GM19467 (cell line): ENCODE results near the gene MRAS.

ENCODE experiments used
- ATAC-seq: cut with Tn5 transposase; IDR thresholded peaks from one replicate; pipeline ENCODE4 v1.9.1; 2021; ENCODE audit warnings: mild to moderate bottlenecking, moderate library complexity; ENCODE audit not compliant: unreplicated experiment

MRAS gene

GRCh38 chr3:138384976-138385375 lies 36.6 kb downstream of the MRAS start:
- no peak for ATAC-seq

DNA sequence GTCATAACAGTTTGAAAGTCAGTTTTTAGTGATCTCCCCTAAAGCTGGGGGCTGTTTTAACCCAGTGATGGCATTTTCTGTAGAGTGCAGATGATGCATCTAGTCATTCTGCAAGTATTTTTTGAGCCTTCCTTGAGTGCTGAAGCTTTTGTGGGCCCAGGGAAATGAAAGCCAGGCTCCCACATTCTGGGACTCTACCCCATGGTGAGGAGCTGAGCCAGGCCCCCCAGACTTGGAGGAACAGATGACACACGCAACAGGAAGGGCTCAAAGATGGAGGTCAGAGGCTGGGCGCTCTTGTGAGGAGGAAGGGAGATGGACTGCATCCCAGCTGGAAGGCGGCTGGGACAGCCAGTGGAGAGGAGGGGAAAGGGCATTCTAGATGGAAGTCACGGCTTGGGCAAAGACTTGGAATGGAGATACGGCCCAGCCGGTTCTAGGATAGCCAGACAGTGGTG lies 40.8 kb downstream of the MRAS start:
- ATAC-seq: no peak

DNA sequence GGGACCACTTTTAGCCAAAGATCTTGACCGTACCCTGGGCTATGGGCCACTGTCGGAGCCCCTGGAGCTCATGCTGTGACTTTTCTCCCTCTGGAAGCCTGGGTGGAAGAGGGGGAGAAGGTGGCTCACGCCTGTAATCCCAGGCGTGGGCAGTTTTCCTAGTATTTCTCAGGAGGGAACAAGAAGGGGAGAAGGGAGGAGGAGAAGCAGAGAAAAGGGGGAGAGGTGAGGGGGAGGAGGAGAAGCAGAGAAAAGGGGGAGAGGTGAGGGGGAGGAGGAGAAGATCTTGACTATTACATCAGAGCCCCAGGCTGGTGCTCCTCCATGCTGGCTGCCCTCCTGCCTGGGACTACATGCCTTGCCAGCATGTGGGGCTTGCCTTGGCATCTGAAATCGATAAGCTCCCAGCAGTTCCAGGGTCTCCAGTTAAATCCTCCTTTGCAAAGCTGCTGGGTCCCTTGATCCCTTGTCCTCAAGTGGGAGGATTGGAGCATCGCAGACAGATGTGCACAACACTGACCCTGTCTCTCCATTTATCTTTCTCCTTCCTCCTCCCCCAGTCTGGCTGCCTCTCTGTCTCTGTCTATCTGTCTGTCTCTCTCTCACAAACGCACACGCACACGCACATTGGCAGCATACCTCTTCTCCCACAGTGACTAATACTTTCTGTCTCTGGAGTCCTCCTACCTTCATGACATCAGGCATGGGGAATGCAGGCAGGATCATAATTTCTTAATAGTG lies 41.6 kb downstream of the MRAS start:
- ATAC-seq: no peak

GRCh38 chr3:138390582-138390932 lies 42.2 kb downstream of the MRAS start:
- no peak for ATAC-seq

GRCh38 chr3:138394156-138394555 lies 45.8 kb downstream of the MRAS start:
- ATAC-seq: no peak

GRCh38 chr3:138394686-138395085 lies 46.3 kb downstream of the MRAS start:
- ATAC-seq: no peak

GRCh38 chr3:138395865-138396751 lies 47.7 kb downstream of the MRAS start:
- ATAC-seq: no peak

DNA sequence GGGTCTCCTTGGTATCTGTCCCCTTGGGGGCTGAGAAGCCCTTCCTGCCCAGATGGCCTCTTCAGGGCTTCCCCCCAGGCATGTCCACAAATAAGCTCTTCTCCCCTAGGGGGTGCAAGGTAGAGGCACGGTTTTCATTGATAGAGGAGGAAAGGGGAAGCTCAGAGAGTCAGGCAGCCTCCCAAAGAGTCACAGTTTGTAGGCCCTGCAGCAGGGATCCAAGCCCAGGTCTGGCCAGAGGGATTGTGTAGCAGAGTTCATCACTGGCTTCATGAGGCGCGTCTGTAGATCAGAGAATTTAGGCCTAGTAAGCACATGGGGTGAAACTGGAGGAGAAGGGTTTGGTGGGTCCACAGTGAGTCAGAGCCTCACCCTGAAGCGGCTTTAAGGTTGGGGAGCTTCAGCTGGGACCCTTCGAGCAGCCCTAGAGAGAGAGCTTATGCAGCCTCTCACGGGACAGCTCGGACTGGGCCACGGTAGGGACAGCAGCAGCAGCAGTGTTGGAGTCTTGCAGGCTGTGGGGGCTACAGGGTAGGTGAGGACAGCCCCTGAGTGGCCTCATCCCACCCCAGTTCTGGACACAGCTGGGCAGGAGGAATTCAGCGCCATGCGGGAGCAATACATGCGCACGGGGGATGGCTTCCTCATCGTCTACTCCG lies 48.5 kb downstream of the MRAS start:
- no peak for ATAC-seq

DNA sequence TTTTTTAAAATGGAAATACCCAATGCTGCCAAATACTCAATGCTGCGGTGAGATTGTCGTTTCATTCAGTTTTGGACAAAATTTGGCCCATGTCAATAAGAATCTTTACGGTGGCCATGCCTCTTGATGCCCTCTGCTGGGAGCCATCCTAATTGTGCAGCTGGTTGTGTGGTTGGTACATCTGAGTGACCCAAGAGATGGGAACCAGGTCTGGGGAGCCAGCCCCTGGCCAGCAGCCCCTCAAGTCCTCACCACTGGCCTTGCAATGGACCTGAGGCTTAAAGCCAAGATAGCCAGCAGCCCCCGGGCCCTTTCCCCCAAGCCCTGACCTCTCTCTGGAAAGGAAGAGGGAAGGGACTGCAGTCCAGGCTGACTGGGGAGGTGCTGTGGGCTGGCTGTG lies 49.6 kb downstream of the MRAS start:
- ATAC-seq: no peak

- ATAC-seq: no peak
These were observed 50.6 kb downstream of the MRAS start for GRCh38 chr3:138398791-138399575.

DNA sequence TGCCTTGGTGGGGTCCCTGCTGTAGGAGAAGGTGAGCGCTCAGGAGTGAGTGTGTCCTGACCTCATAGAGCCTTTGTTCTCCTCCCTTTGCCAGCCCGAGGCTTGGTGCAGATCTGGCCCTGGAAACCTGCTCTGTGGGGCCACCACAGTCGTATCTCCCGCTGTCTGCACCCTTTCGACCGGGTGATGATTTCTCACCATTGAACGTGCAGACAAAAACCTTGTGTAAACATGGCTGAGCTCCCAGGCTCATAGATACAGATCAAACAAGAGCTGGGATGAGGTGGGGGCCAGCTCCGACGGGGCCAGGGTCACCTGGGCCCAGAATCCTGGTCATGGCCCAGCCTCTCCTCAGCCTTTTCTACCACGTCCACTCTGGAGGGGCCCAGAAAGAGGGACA lies 51.4 kb downstream of the MRAS start:
- ATAC-seq: no peak

DNA sequence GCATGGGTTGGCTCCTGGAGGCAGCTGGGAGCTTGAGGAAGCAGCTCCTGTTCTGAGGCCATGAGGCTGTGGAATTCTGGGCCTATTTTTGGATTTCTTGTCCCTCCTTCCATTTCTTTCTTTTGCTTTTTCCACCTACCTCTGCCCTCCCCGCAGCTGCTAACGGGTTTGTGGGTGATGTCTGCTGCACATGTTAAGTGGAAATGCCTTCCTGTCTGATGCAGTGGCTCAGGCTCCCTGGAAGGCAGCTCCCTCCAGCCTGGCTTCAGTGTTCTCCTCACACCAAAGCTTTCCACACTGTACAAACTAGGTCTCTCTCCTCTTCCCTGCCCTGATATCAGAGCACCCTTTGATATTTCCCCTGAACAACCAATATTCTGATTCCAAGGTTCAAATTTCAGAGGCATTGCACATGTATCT lies 52.3 kb downstream of the MRAS start:
- no peak for ATAC-seq

GRCh38 chr3:138401834-138402233 lies 53.5 kb downstream of the MRAS start:
- no peak for ATAC-seq

GRCh38 chr3:138404121-138404520 lies 55.7 kb downstream of the MRAS start:
- ATAC-seq: no peak

GRCh38 chr3:138405001-138405400 lies 56.6 kb downstream of the MRAS start:
- no peak for ATAC-seq

DNA sequence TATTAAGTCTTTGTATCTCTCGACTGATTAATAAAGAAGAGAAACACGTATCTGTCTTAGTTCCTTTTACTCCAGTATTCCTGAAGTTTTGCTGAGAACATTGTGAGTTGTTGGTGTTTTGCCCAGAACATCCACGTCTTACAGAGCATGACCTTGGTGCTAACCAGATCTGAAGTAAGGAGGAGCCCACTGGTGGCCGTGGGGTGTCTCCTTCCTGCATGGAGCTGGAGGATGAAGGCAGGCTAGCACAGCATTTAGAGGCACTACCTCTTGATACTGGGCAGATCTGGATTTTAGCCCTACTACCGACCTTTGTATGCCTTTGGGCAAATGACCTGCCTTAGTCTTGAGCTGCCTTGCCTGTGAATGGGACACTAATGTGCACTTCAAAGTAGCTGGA lies 57.1 kb downstream of the MRAS start:
- ATAC-seq: no peak

DNA sequence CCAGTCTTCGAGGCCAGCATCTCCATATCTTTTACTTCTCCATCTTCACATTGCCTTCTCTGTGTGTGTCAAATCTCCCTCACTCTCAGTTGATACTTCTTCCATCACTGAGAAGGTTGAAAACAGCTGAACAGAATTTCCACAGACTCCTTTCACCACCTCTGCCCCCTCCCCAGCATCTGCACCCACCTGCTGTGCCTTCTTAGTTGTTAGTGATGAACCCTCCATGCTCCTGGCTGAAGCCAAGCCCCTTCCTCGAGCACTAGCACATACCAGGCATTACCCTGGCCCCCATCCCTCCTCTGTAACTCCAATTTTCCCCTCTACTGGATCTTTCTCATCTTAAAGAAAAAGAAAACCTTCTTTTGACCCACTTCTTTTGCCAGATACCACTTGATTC lies 58.2 kb downstream of the MRAS start:
- ATAC-seq: no peak

DNA sequence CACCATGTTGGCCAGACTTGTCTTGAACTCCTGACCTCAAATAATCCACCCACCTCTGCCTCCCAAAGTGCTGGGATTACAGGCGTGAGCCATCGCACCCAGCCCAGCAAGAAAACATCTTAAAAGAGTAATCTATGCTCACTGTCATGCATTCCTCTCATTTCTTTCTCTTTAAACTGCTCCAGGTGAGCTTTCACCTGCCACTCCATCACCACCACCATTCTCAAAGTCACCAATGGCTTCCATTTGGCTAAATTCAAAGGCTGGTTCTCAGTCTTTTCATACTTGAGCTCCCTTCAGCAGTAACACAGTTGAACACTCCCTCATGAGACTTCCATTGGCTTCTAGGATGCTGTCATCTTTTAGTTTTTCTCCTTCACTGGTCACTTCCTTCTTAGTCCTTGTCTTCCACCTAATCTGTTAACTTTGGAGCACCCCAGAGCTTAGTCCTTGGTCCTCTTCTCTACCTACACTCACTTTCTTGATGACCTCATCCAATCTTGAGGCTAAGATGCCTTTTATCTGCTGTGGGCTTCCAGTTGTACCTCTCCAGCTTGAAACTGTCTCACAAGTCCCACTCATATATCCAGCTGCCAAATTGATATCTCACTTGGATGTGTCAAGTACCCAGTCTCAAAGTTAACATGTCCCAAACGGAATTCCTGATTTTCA lies 59.0 kb downstream of the MRAS start:
- ATAC-seq: no peak

GRCh38 chr3:138408751-138409570 lies 60.6 kb downstream of the MRAS start:
- ATAC-seq: no peak
